H9 (cell line): ENCODE data around the gene ATG7. TPM values are rescaled to one million over a fixed set of nuclear protein-coding genes. Genes with fewer than 3 reads are reported as not detected.

Experiments used
- DNase-seq: peaks from one replicate; pipeline ENCODE4 v3.0.0-alpha.2; 2017
- H2AFZ ChIP-seq: one replicate; pipeline ENCODE4 v1.6.1; 2013; ENCODE audit warnings: mild to moderate bottlenecking, low read length, control low read depth, moderate library complexity
- H2AK5ac ChIP-seq: 2 replicates; pipeline ENCODE4 v1.6.1; 2013; ENCODE audit warnings: low read length, control low read depth, mixed read lengths; ENCODE audit not compliant: insufficient read length
- H2BK120ac ChIP-seq: one replicate; pipeline ENCODE4 v1.6.1; 2013; ENCODE audit warnings: low read depth, mild to moderate bottlenecking, low read length, control low read depth, inconsistent platforms; ENCODE audit not compliant: poor library complexity, severe bottlenecking
- H2BK12ac ChIP-seq: 2 replicates; pipeline ENCODE4 v1.6.1; 2013; ENCODE audit warnings: low read length, control low read depth, mixed read lengths, low read depth; ENCODE audit not compliant: insufficient read length
- H2BK15ac ChIP-seq: 2 replicates; pipeline ENCODE4 v1.6.1; 2013; ENCODE audit warnings: low read depth, low read length, control low read depth
- H2BK20ac ChIP-seq: one replicate; pipeline ENCODE4 v1.6.1; 2013; ENCODE audit warnings: low read depth, mild to moderate bottlenecking, low read length, control low read depth, inconsistent platforms; ENCODE audit not compliant: poor library complexity, severe bottlenecking
- H2BK5ac ChIP-seq: 2 replicates; pipeline ENCODE4 v1.6.1; 2013; ENCODE audit warnings: low read length, control low read depth, mixed read lengths; ENCODE audit not compliant: insufficient read length
- H3K14ac ChIP-seq: 2 replicates; pipeline ENCODE4 v1.6.1; 2013; ENCODE audit warnings: low read length, control low read depth; ENCODE audit not compliant: insufficient read depth
- H3K18ac ChIP-seq: 2 replicates; pipeline ENCODE4 v1.6.1; 2013; ENCODE audit warnings: low read depth, mild to moderate bottlenecking, mixed read lengths, low read length, control low read depth; ENCODE audit not compliant: insufficient read length
- H3K23ac ChIP-seq: 2 replicates; pipeline ENCODE4 v1.6.1; 2013; ENCODE audit warnings: low read length, control low read depth, mixed read lengths, low read depth; ENCODE audit not compliant: insufficient read length
- H3K23me2 ChIP-seq: 2 replicates; pipeline ENCODE4 v1.6.1; 2013; ENCODE audit warnings: low read depth, mild to moderate bottlenecking, mixed read lengths, low read length, control low read depth; ENCODE audit not compliant: insufficient read length, poor library complexity, severe bottlenecking
- H3K27ac ChIP-seq: 2 replicates; pipeline ENCODE4 v1.5.1; 2013; ENCODE audit warnings: low read length, control low read depth, mixed read lengths, low read depth; ENCODE audit not compliant: insufficient read length
- H3K27me3 ChIP-seq: 2 replicates; pipeline ENCODE4 v1.6.1; 2013; ENCODE audit warnings: low read length, control low read depth, inconsistent platforms; ENCODE audit not compliant: insufficient read depth
- H3K4ac ChIP-seq: 2 replicates; pipeline ENCODE4 v1.6.1; 2013; ENCODE audit warnings: low read depth, mild to moderate bottlenecking, control low read depth, inconsistent platforms, low read length, moderate library complexity
- H3K4me1 ChIP-seq: 2 replicates; pipeline ENCODE4 v1.6.1; 2013; ENCODE audit warnings: low read length, control low read depth, inconsistent platforms; ENCODE audit not compliant: insufficient read depth
- H3K4me2 ChIP-seq: 2 replicates; pipeline ENCODE4 v1.6.1; 2013; ENCODE audit warnings: low read length, control low read depth, mixed read lengths; ENCODE audit not compliant: insufficient read length, insufficient read depth
- H3K56ac ChIP-seq: 2 replicates; pipeline ENCODE4 v1.6.1; 2013; ENCODE audit warnings: low read depth, mild to moderate bottlenecking, mixed read lengths, low read length, control low read depth; ENCODE audit not compliant: insufficient read length
- H3K79me1 ChIP-seq: 2 replicates; pipeline ENCODE4 v1.6.1; 2013; ENCODE audit warnings: low read depth, mild to moderate bottlenecking, moderate library complexity, low read length, control low read depth, inconsistent platforms; ENCODE audit not compliant: insufficient read depth, poor library complexity, severe bottlenecking
- H3K79me2 ChIP-seq: 2 replicates; pipeline ENCODE4 v1.6.1; 2013; ENCODE audit warnings: low read length, control low read depth, inconsistent platforms; ENCODE audit not compliant: insufficient read depth
- H3K9ac ChIP-seq: 2 replicates; pipeline ENCODE4 v1.6.1; 2013; ENCODE audit warnings: low read length, control low read depth, mixed read lengths; ENCODE audit not compliant: insufficient read length; ENCODE audit errors: extremely low read depth
- H3K9me3 ChIP-seq: one replicate; pipeline ENCODE4 v1.6.1; 2013; ENCODE audit warnings: low read depth, low read length, inconsistent platforms; ENCODE audit not compliant: control insufficient read depth
- H3T11ph ChIP-seq: one replicate; pipeline ENCODE4 v1.6.1; 2013; ENCODE audit warnings: mild to moderate bottlenecking, low read length, control low read depth, inconsistent platforms
- H4K20me1 ChIP-seq: one replicate; pipeline ENCODE4 v1.6.1; 2013; ENCODE audit not compliant: control insufficient read depth, insufficient read length, insufficient read depth
- H4K5ac ChIP-seq: 2 replicates; pipeline ENCODE4 v1.6.1; 2013; ENCODE audit warnings: low read depth, mild to moderate bottlenecking, mixed read lengths, low read length, control low read depth; ENCODE audit not compliant: insufficient read length
- H4K8ac ChIP-seq: replicated peaks from 2 replicates; pipeline ENCODE4 v1.6.1; 2013; ENCODE audit warnings: low read length, control low read depth, mixed read lengths, low read depth; ENCODE audit not compliant: insufficient read length
- H4K91ac ChIP-seq: 2 replicates; pipeline ENCODE4 v1.6.1; 2013; ENCODE audit warnings: low read depth, mild to moderate bottlenecking, moderate library complexity, mixed read lengths, low read length, control low read depth; ENCODE audit not compliant: insufficient read length
- H3K27ac Mint-ChIP-seq, 3 experiments: 2 replicates in 2 of 3; 3 replicates in 1 of 3; pipeline ENCODE4 v1.8.0; 2020 to 2021; ENCODE audit warnings: mixed read lengths in 3 of 3, mild to moderate bottlenecking in 1 of 3, moderate library complexity in 1 of 3
- H3K27me3 Mint-ChIP-seq: 2 replicates; pipeline ENCODE4 v1.8.0; 2021; ENCODE audit warnings: low read depth, mild to moderate bottlenecking, moderate library complexity, mixed read lengths
- H3K36me3 Mint-ChIP-seq, 3 experiments: 2 replicates in 2 of 3; 3 replicates in 1 of 3; pipeline ENCODE4 v1.8.0; 2020 to 2021; ENCODE audit warnings: low read depth in 3 of 3, mixed read lengths in 3 of 3; ENCODE audit not compliant: insufficient read depth in 1 of 3
- H3K4me1 Mint-ChIP-seq, 2 experiments: 2 replicates each; pipeline ENCODE4 v1.8.0; 2020; ENCODE audit warnings: mixed read lengths in 2 of 2
- H3K4me3 Mint-ChIP-seq, 2 experiments: 2 replicates in 1 of 2; 3 replicates in 1 of 2; pipeline ENCODE4 v1.8.0; 2020 to 2021; ENCODE audit warnings: mild to moderate bottlenecking in 2 of 2, mixed read lengths in 2 of 2, moderate library complexity in 1 of 2
- H3K9me3 Mint-ChIP-seq, 2 experiments: 2 replicates in 1 of 2; 3 replicates in 1 of 2; pipeline ENCODE4 v1.8.0; 2020; ENCODE audit warnings: mild to moderate bottlenecking in 2 of 2, mixed read lengths in 2 of 2, moderate library complexity in 1 of 2
- WGBS: extraction: QIAGEN DNeasy Blood & Tissue Kit; methylation state at CpG from one replicate; pipeline ENCODE4 v1.1.7; 2013; ENCODE audit warnings: missing lambda C conversion rate, low lambda C conversion rate, mixed read lengths; ENCODE audit not compliant: insufficient read length; ENCODE audit errors: extremely low coverage; 5-methylcytosine and 5-hydroxymethylcytosine counted together
- total RNA-seq: library from RNA; stranded (reverse); gene quantifications from 2 replicates; pipeline ENCODE4 v1.2.1, GENCODE V29; 2021
- TF ChIP-seq, protein P1 (sequence below): fragments of 200-600 bp; sonication (generic); conservative IDR thresholded peaks from 3 replicates; pipeline ENCODE4 v1.8.0; 2021; ENCODE audit warnings: antibody characterized with exemption, mild to moderate bottlenecking

Gene ATG7
- total RNA-seq, 1 experiment from 2014 or later, result 17.9 TPM

- Histone ChIP-seq H4K20me1 (no peaks in the 10 kb centered on the region), H3K27ac (no peak overlapping the region), H3K4me1 (no peaks in the 10 kb centered on the region), H4K5ac (no peak overlapping the region), H3K9me3 (no peaks in the 10 kb centered on the region), H3K18ac (no peak overlapping the region), H2AFZ (no peak overlapping the region), H4K91ac (no peak overlapping the region), H3K79me2 (no peaks in the 10 kb centered on the region), H3K27me3 (no peaks in the 10 kb centered on the region), H2BK5ac (no peak overlapping the region), H3K23me2 (no peaks in the 10 kb centered on the region), H2BK15ac (no peak overlapping the region), H3K4ac (no peak overlapping the region), H3K79me1 (no peaks in the 10 kb centered on the region), H3T11ph (no peak overlapping the region), H3K56ac (no peak overlapping the region), H2BK120ac (no peak overlapping the region), H2BK12ac (no peak overlapping the region), H3K23ac (no peak overlapping the region), H3K14ac (no peak overlapping the region), H3K9ac (no peak overlapping the region), H2BK20ac (no peak overlapping the region), H3K4me2 (no peak overlapping the region), H4K8ac (no peak overlapping the region), H2AK5ac (no peak overlapping the region)
- peaks cover 36 to 48% (median 42%) of the 10 kb centered on the region in 3 experiments for H3K36me3 Mint-ChIP-seq
- H3K9me3 Mint-ChIP-seq, result peaks cover 36 to 37% of the 10 kb centered on the region in 2 experiments
- H3K4me1 Mint-ChIP-seq, result no peaks in the 10 kb centered on the region
- no peak overlapping the region for H3K4me3 Mint-ChIP-seq
- no peak overlapping the region for H3K27ac Mint-ChIP-seq
- no peak for DNase-seq
- no peaks in the 10 kb centered on the region for H3K27me3 Mint-ChIP-seq
- WGBS, result no CpG with 5 or more reads among the region's 2 CpGs
- TF ChIP-seq, protein P1, sequence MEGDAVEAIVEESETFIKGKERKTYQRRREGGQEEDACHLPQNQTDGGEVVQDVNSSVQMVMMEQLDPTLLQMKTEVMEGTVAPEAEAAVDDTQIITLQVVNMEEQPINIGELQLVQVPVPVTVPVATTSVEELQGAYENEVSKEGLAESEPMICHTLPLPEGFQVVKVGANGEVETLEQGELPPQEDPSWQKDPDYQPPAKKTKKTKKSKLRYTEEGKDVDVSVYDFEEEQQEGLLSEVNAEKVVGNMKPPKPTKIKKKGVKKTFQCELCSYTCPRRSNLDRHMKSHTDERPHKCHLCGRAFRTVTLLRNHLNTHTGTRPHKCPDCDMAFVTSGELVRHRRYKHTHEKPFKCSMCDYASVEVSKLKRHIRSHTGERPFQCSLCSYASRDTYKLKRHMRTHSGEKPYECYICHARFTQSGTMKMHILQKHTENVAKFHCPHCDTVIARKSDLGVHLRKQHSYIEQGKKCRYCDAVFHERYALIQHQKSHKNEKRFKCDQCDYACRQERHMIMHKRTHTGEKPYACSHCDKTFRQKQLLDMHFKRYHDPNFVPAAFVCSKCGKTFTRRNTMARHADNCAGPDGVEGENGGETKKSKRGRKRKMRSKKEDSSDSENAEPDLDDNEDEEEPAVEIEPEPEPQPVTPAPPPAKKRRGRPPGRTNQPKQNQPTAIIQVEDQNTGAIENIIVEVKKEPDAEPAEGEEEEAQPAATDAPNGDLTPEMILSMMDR, result no peak
Measured at GRCh38 chr3:11405323-11405722, 133.1 kb downstream of the ATG7 start.
